Adrenal gland (tissue), 12 donors: ENCODE data around the gene ADSL. TPM values are rescaled to one million over a fixed set of nuclear protein-coding genes. Genes with fewer than 3 reads are reported as not detected.

Source experiments
- DNase-seq, 7 donors: peaks; one replicate each; pipeline ENCODE4 v3.0.0-alpha.2; 2019 to 2020
- H3K27ac ChIP-seq, 5 donors: fragments of 200-600 bp; sonication (generic) in 4 of 5; 1 replicate in 3 of 5; 2 replicates in 2 of 5; pipeline versions ENCODE4 v1.5.1 to v1.8.0; 2016 to 2020; ENCODE audit warnings: mild to moderate bottlenecking in 1 of 5
- H3K27me3 ChIP-seq: fragments of 200-600 bp; 2 replicates; pipeline ENCODE4 v1.8.0; 2021
- H3K36me3 ChIP-seq, 2 donors: fragments of 200-600 bp; replicated peaks in 1 of 2; 1 replicate in 1 of 2; 2 replicates in 1 of 2; pipeline versions ENCODE4 v1.5.1 to v1.8.0; 2018 to 2022
- H3K4me1 ChIP-seq, 2 donors: fragments of 200-600 bp; replicated peaks in 1 of 2; 1 replicate in 1 of 2; 2 replicates in 1 of 2; pipeline versions ENCODE4 v1.5.1 to v1.8.0; 2018 to 2021
- H3K4me3 ChIP-seq, 4 donors: fragments of 200-600 bp; sonication (generic) in 3 of 4; one replicate each; pipeline ENCODE4 v1.5.1; 2016 to 2018
- H3K9me3 ChIP-seq, 3 donors: fragments of 200-600 bp; sonication (generic) in 1 of 3; replicated peaks in 1 of 3; 1 replicate in 2 of 3; 2 replicates in 1 of 3; pipeline versions ENCODE4 v1.5.1 to v1.8.0; 2016 to 2021
- POLR2A ChIP-seq, 2 donors: fragments of 450-650 bp; IDR thresholded peaks; one replicate each; pipeline ENCODE4 v1.6.1; 2017; ENCODE audit warnings: antibody characterized with exemption in 2 of 2, mild to moderate bottlenecking in 2 of 2, moderate library complexity in 1 of 2
- WGBS, 4 donors: extraction: QIAGEN DNeasy Blood & Tissue Kit in 2 of 4; methylation state at CpG; one replicate each; pipeline versions ENCODE4 v1.1.5 to v1.1.7; 2013 to 2017; 5-methylcytosine and 5-hydroxymethylcytosine counted together
- intact Hi-C, 2 donors: fragments of 100-400 bp; cut with DNase I; formaldehyde crosslinking; loops; one replicate each; pipeline versions ENCODE4 v1.14.1 to v1.15.0; 2022 to 2023
- polyA plus RNA-seq, 3 donors: library from polyadenylated mRNA; stranded (reverse); fragments of 200-250 nt in 2 of 3; fragments of 350-450 nt in 1 of 3; fragmentation: Illumina TruSeq in 1 of 3; extraction: RNeasy Lipid Tissue Mini Kit (QIAGEN cat#74804) in 1 of 3; gene quantifications; one replicate each; pipeline ENCODE4 v1.2.3, GENCODE V29; 2013 to 2014
- total RNA-seq, 9 donors: library from RNA; depleted of rRNA in 4 of 9; stranded (reverse); fragments of >200 nt in 4 of 9; fragments of 120-200 nt in 1 of 9; fragmentation: NEBNext Ultra II Directional in 1 of 9; extraction: Animal tissue kit (Norgen Biotek cat#: 25700) in 1 of 9; gene quantifications; one replicate each; pipeline versions ENCODE4 v1.1.0 to v1.2.4, GENCODE V29; 2013 to 2023
- TF ChIP-seq, protein P1 (sequence below), 6 experiments: fragments of 450-650 bp in 4 of 6; fragments of 200-600 bp in 2 of 6; sonication (generic) in 1 of 6; IDR thresholded peaks; 1 replicate in 5 of 6; 2 replicates in 1 of 6; pipeline versions ENCODE4 v1.5.1 to v1.8.0; 2016 to 2021; ENCODE audit warnings: antibody characterized with exemption in 6 of 6, mild to moderate bottlenecking in 2 of 6, moderate library complexity in 1 of 6
- donor health status: healthy with polysubstance abuse.
- donor health status: Bipolar disorder and iron deficiency.
- donor health status: DM: yes; HTN: yes; CAD: no.
- donor health status: DM: no; HTN: no; CAD: no.
- donor health status: DM: no; HTN: no; CAD: no.
- donor health status: DM: yes; HTN: yes; CAD: no.

ADSL gene
- total and polyA plus RNA-seq, 12 donors = 26.8 to 107 (median 57.5) TPM

DNA sequence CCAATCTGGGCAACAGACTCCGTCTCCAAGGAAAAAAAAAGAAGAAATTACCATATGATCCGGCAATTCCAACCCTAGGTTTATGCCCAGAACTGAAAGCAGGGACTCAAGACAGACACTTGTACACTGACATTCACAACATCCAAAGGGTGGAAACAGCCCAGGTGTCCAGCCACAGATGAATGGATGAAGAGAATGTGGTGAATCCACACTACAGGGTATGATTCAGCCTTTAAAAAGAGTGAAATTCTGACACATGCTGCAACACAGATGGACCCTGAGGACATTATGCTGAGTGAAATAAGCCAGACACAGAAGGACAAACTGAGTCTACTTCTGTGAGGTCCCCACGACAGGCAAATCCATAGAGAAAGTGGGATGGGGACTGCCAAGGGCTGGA lies 68.0 kb downstream of the ADSL start:
- TF ChIP-seq, protein P1, sequence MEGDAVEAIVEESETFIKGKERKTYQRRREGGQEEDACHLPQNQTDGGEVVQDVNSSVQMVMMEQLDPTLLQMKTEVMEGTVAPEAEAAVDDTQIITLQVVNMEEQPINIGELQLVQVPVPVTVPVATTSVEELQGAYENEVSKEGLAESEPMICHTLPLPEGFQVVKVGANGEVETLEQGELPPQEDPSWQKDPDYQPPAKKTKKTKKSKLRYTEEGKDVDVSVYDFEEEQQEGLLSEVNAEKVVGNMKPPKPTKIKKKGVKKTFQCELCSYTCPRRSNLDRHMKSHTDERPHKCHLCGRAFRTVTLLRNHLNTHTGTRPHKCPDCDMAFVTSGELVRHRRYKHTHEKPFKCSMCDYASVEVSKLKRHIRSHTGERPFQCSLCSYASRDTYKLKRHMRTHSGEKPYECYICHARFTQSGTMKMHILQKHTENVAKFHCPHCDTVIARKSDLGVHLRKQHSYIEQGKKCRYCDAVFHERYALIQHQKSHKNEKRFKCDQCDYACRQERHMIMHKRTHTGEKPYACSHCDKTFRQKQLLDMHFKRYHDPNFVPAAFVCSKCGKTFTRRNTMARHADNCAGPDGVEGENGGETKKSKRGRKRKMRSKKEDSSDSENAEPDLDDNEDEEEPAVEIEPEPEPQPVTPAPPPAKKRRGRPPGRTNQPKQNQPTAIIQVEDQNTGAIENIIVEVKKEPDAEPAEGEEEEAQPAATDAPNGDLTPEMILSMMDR (IDR thresholded peaks at IDR 0.05) = no peak
- TF ChIP-seq POLR2A (IDR thresholded peaks at IDR 0.05) = no peak
- Histone ChIP-seq H3K36me3 (peaks cover 0 to 46% of the 10 kb centered on the region in 2 donors), H3K27me3 (no peaks in the 10 kb centered on the region), H3K27ac (peak overlapping the region in 2 of 5 donors; percentile 1 to 64), H3K9me3 (no peaks in the 10 kb centered on the region), H3K4me1 (no peaks in the 10 kb centered on the region), H3K4me3 (no peak overlapping the region)
- DNase-seq = no peak
- WGBS, 4 donors = 79 to 90% (median 84%) methylated on average over 3 of the region's 3 CpGs
- intact Hi-C loops = no loop called here

DNA sequence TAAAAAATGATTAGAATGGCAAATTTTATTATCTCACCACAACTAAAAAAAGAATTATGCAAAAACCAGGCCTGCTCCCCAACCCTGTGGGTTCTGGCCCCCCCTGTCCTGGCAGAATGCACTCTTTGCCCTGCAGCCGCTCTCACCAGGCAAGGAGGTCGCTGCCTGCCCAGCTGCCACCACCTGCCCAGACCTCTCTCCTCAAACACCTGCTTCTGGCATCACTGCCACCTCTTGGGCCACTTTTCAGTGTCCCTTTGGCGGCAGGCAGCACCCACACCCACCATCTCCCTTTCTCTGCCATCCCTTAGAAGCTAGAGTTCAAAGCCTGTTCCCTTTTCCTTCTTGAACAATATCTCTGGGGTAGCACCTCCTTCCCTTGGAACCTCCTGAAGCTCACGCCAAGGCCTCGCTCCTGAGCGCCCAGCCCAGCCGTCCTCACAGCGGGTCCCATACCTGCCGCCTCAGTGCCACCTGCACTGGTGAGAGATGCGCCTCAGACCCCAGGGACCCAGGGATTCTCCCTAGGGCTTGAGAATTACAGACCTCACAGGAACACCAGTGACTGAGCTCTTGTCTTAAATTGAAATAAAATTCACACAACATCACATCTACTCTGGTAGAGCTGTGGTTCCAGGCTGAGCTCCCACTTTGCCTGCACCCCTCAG lies 68.7 kb downstream of the ADSL start:
- no peak overlapping the region for H3K4me3 ChIP-seq
- 90 to 99% (median 94%) methylated on average over 10 of the region's 10 CpGs for WGBS, 4 donors
- TF ChIP-seq POLR2A (IDR thresholded peaks at IDR 0.05) = no peak
- TF ChIP-seq, protein P1 (IDR thresholded peaks at IDR 0.05) = no peak
- H3K9me3 ChIP-seq = no peaks in the 10 kb centered on the region
- H3K27ac ChIP-seq = peak overlapping the region in 2 of 5 donors; percentile 1 to 64
- peaks cover 0 to 46% of the 10 kb centered on the region in 2 donors for H3K36me3 ChIP-seq
- DNase-seq = no peak
- H3K4me1 ChIP-seq = no peaks in the 10 kb centered on the region
- intact Hi-C loops = no loop called here
- no peaks in the 10 kb centered on the region for H3K27me3 ChIP-seq

DNA sequence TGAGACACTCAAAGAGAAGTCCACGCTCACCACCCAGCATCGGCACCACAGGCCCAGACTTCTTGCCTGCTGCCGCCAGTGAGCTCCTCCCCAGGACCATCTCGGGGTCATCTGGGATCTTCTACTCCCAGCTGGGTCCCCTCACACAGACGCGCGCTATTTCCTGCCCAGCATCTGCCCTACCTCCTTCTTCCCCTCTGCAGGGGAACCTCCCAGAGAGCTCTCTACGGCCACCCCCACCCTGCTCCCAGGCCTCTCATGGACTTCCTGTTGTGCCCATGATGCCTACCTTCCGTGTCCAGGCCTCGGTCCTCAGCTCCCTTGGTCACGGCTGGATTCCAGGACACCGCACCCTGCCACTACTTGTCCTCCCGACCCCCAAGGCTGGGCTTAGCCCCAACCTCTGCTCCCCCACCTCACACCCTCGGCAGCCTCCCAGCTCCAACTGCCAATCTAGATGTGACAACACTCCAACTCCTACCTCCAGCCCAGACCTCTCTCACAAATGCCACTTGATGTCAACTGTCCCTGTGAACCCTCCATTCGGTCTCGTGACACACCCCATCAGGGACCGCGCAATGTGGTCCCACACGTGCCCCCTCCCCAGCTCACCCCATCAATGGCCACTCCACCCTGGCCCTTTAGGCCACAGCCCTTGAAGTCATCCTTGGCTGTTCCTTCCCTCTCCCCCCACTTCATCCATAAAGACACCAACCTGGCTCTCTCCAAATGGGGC lies 69.4 kb downstream of the ADSL start:
- TF ChIP-seq POLR2A (IDR thresholded peaks at IDR 0.05) = no peak
- TF ChIP-seq, protein P1 (IDR thresholded peaks at IDR 0.05) = no peak
- Histone ChIP-seq H3K4me3 (no peak overlapping the region), H3K4me1 (no peaks in the 10 kb centered on the region), H3K9me3 (no peaks in the 10 kb centered on the region), H3K27ac (peak overlapping the region in 2 of 5 donors; percentile 30 to 64), H3K27me3 (no peaks in the 10 kb centered on the region), H3K36me3 (peaks cover 0 to 46% of the 10 kb centered on the region in 2 donors)
- WGBS, 4 donors = 67 to 81% (median 72%) methylated on average over 17 to 19 of the region's 19 CpGs
- intact Hi-C loops = no loop called here
- peak in 1 of 7 donors; percentile 52 for DNase-seq

DNA sequence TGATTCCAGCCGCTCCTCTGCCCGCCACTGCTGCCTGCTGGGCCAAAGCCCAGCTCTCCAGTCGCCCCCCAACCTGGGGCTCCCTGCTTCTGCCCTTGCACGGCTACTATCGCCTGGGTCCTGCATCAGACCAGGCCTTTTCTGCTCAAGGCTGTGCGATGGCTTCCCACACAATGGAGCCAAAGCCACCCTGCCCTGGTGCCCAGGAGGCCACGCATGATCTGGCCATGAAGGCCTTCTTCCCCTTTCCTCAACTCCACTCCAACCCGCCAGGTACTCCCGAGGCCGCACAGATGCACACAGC lies 69.9 kb downstream of the ADSL start:
- no peak for DNase-seq
- Histone ChIP-seq H3K27me3 (no peaks in the 10 kb centered on the region), H3K4me3 (no peak overlapping the region), H3K9me3 (no peaks in the 10 kb centered on the region), H3K27ac (peak overlapping the region in 1 of 5 donors; percentile 64), H3K4me1 (no peaks in the 10 kb centered on the region), H3K36me3 (peaks cover 0 to 46% of the 10 kb centered on the region in 2 donors)
- intact Hi-C loops = no loop called here
- TF ChIP-seq, protein P1 (IDR thresholded peaks at IDR 0.05) = no peak
- no peak for TF ChIP-seq POLR2A (IDR thresholded peaks at IDR 0.05)
- 91 to 97% (median 96%) methylated on average over 9 to 10 of the region's 10 CpGs for WGBS, 4 donors
